GM18861 (cell line): ENCODE measurements around the gene CPNE1.

ENCODE experiments used
- ATAC-seq: cut with Tn5 transposase; IDR thresholded peaks from one replicate; pipeline ENCODE4 v1.9.1; 2021; ENCODE audit not compliant: unreplicated experiment

Gene CPNE1

DNA sequence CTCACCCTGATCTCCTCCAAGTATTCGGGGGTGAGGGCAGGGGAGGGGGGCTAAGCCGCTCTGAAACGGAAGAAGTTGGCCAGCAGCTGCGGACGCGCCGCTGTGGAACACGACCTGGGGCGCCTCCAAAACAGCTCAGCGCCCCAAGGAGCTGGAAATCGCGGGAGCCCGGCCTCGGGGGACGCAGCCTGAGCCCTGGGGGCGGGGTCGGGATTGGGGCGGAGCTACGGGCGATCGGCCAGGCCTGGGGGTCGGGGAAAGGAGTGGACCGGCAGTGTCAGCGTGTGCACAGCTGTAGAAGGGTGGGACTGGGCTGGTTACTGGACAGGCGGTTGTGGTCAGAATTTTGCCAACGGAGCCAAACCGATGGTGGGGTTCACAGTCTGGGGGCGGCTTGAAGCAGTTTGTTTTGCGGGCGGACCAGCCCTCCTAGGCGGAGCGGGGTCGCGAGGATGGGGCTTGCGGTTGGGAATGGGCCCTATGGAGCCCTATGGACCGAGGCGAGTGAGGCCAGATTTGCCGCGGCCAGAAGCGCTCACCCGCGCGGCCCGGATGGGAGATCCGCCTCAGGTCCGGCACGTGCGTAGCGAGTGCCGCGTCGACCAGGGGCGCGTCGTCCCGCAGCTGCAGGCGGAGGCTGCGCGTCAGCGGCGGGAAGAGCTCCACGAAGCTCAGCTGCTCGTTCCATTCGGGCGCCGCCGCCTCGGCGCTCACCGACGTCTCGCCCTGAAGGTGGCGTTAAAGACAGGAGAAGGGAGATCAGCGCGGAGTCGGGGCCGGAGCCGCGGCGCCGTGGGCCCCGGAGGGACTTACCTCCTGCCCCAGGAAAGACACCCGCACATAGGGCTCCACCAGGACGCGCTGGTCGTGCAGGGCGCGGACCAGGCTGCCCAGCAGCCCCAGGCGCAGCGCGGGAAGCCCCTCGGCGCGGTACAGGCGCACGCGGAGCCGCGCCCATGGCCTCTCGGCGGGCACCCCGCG lies 63.4 kb downstream of the CPNE1 start:
- no peak for ATAC-seq

DNA sequence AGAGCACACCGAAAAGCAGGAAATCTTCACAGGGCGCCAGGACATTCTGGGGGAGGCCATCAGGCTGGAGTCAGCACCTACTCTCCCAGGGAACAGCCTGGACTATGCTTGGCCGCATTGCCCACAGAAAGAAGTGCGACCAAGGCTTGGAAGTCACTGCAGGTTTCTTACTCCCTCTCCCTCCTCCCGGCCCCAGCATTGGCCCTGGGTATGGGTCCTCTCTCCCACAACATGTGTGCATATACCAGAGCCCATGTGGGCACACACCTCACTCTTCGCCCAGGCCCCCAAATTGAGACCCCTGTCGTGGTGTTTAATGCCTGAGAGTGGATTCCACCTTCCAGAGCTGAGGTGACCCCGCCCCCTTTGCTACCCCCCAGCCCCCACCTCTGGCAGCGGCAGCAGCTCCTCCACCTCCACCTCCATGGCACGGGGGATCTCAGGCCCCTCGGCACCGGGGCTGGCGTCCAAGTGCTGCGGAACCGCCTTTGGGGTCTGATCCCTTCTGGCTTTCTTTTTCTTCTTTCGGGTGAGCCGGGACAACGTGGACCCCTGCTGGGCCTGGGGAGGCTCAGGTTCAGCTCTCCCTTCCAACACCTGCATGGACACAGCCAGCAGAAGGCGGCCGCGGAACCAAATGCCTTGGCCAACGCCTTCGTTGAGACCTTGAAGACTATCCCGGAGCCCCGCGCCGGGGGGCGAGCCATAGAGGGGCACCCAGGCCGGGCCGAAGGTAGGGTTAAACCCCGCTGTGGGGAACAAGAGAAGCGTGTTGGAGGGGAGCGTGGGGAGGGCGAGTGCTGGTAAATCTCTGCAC lies 64.3 kb downstream of the CPNE1 start:
- no peak for ATAC-seq

- ATAC-seq = no peak
Observed at GRCh38 chr20:35599776-35600120, 65.0 kb downstream of the CPNE1 start.

DNA sequence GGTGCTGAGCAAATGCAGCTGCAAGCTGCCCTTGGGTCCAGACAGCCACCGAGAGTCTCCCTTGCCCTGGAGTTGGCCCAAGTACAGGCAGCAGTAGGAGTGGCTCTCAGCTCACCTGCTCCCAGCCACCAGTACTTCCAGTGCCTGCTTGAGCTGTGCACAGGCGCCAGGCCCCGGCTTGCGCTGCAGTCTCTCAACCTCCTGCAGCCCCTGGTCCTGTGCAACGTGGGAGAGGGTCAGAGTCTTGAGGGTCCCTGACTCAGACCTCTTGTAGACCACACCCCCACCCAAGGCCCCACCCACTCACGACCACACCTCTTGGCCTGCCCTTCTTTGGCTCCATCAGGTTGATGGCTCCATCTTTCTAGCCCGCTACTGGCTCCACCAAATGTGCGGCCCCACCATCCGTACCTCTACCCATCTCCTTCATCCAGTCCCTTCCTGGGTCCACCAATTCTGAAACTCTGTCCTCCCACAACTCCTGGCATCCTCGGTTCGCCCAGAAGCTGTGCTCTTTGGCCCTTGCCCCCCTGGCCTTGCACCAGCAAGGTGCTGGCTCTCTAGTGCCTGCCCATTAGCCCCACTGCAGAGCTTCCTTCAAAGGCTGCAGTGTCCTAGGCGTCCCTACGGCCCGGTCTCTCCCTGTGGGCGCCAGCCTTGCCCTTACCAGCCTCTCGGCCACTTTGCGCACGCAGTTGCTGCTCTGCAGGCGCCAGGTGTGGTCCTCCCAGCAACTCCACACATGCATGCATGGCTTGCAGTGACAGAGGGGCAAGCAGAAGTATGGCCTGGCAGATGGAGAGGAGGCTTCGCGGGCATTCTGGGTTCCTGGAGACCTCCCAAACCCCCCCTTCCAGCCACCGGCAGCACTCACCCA lies 65.6 kb downstream of the CPNE1 start:
- no peak for ATAC-seq

- no peak for ATAC-seq
Observed at GRCh38 chr20:35598476-35598875, 66.2 kb downstream of the CPNE1 start.

- no peak for ATAC-seq
Observed at GRCh38 chr20:35597186-35597585, 67.5 kb downstream of the CPNE1 start.

DNA sequence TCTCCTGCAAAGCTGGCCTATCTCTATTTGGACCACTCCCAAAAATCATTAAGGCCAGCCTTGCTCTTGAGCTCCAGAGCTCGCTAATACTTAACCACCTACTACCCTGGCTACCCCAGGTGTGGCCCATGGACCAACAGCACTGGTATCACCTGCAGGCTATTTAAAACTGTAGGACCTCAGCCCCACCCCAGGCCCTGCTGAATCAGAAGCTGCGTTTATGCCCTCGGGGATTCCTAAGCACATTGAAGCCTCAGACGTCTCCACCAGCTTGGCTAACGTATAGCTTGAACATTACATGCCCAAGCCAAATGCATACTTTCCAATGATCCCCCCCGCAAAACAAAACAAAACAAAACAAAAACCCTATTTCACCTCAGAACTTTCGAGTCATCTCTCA lies 68.8 kb downstream of the CPNE1 start:
- no peak for ATAC-seq

DNA sequence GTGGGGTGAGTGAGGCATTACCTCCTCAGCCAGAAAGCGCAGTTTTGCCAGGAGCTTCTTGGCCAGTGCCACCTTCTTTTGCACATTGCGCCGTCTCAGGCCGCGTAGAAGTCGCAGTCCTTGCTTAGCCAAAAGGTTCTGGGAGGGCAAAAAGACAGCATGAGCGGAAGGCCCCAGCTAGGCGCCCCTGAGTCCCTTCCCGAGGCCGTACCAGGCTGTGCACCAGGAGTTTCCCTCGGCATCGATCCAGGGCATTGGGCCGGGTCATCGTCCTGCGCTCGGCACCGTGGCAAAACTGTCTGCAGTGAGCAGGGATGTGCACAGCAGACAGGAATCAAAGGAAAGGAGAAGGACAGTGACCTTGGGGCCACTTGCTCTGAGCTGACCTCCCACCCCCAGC lies 69.2 kb downstream of the CPNE1 start:
- no peak for ATAC-seq

DNA sequence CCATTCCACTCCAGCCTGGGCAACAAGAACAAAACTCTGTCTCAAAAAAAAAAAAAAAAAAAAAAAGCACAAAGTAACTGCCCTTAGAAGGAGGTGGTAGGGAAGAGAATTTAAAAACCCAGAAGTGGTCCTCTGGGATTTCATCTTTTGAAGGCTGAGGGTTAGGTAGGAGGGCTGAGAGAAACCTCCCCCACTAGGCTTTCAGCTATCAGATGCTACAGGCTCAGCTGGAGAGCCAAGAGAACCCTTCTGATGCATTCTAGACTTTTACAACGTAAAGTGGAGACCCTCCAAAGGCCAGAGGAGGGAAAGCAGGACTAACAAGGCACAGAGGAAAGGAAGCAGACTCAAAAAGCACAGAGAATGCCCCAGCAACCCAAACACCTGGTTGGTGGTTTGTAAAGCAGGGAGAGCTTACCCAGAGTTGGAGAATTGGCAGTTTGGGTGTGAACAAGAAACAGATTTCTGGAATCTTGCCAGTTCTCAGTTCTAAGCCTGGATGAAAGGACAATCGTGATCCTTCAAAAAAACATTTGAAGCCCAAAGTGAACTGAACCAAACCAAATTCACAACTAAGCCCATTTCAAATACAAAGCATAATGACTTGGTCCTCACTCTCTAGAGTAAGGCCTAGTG lies 72.2 kb downstream of the CPNE1 start:
- ATAC-seq = no peak

DNA sequence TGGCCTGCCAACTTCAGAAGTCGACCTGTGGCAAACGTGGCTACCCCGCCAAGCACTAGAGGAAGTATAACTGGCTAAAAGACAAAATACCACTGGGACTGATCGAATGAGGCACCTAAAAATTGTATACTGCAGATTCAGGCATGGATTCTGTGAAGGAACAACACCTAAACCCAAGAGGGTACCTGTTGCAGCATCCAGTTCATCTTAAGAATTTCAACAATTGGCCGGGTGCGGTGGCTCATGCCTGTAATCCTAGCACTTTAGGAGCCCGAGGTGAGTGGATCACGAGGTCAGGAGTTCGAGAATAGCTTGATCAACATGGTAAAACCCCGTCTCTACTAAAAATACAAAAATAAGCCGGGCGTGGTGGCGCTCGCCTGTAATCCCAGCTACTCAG lies 76.3 kb downstream of the CPNE1 start:
- ATAC-seq = no peak

DNA sequence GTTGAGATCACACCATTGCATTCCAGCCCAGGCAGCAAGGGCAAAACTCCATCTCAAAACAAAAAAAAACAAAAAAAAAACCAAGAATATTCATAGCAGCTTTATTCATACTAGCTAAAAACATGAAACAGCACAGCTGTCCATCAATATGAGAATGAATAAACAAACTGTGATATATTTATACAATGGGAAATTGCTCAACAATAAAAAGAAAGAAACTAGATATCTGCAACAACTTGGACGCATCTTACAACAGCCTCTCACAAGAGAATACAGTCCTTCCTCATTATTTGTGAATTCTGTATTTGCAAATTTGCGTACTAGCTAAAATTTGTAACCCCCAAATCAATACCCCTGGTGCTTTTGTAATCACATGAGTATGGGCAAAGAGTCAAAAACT lies 77.3 kb downstream of the CPNE1 start:
- no peak for ATAC-seq

- ATAC-seq = no peak
Observed at GRCh38 chr20:35586751-35587425, 77.8 kb downstream of the CPNE1 start.

GRCh38 chr20:35583636-35584560 lies 80.8 kb downstream of the CPNE1 start:
- no peak for ATAC-seq

- no peak for ATAC-seq
Observed at GRCh38 chr20:35582741-35583404, 81.8 kb downstream of the CPNE1 start.

- no peak for ATAC-seq
Observed at GRCh38 chr20:35582131-35582530, 82.6 kb downstream of the CPNE1 start.

GRCh38 chr20:35579196-35579595 lies 85.5 kb downstream of the CPNE1 start:
- no peak for ATAC-seq

GRCh38 chr20:35578469-35578868 lies 86.2 kb downstream of the CPNE1 start:
- no peak for ATAC-seq

GRCh38 chr20:35576816-35577215 lies 87.9 kb downstream of the CPNE1 start:
- ATAC-seq = no peak
